Spleen (tissue), 7 donors: Measurements from ENCODE around the gene SERINC4.

ENCODE experiments used
- POLR2A ChIP-seq, 3 donors: fragments of 450-650 bp; IDR thresholded peaks; one replicate each; pipeline ENCODE4 v1.5.1; 2017; ENCODE audit warnings: antibody characterized with exemption in 3 of 3, mild to moderate bottlenecking in 1 of 3
- POLR2AphosphoS5 ChIP-seq, 3 donors: sonication (generic); formaldehyde crosslinking; IDR thresholded peaks; one replicate each; pipeline ENCODE4 v1.5.1; 2017; ENCODE audit warnings: antibody characterized with exemption in 3 of 3
- TF ChIP-seq, protein P1 (sequence below), 11 experiments: fragments of 200-600 bp in 7 of 11; fragments of 450-650 bp in 4 of 11; sonication (generic) in 4 of 11; IDR thresholded peaks in 8 of 11; conservative IDR thresholded peaks in 3 of 11; 1 replicate in 7 of 11; 2 replicates in 4 of 11; pipeline versions ENCODE4 v1.4.0 to v1.8.0; 2016 to 2021; ENCODE audit warnings: antibody characterized with exemption in 11 of 11, inconsistent platforms in 4 of 11, mild to moderate bottlenecking in 1 of 11
- donor health status: DM: no; HTN: no; CAD: no; lungs with moderate emphysema.
- donor health status: DM: no; HTN: no; CAD: no.
- donor health status: DM: no; HTN: no; CAD: no.

- TF ChIP-seq POLR2A (IDR thresholded peaks at IDR 0.05), result no peak
- TF ChIP-seq, protein P1, sequence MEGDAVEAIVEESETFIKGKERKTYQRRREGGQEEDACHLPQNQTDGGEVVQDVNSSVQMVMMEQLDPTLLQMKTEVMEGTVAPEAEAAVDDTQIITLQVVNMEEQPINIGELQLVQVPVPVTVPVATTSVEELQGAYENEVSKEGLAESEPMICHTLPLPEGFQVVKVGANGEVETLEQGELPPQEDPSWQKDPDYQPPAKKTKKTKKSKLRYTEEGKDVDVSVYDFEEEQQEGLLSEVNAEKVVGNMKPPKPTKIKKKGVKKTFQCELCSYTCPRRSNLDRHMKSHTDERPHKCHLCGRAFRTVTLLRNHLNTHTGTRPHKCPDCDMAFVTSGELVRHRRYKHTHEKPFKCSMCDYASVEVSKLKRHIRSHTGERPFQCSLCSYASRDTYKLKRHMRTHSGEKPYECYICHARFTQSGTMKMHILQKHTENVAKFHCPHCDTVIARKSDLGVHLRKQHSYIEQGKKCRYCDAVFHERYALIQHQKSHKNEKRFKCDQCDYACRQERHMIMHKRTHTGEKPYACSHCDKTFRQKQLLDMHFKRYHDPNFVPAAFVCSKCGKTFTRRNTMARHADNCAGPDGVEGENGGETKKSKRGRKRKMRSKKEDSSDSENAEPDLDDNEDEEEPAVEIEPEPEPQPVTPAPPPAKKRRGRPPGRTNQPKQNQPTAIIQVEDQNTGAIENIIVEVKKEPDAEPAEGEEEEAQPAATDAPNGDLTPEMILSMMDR (IDR thresholded peaks at IDR 0.05 in 8 of 11, conservative IDR thresholded peaks at IDR 0.05 in 3 of 11), result no peak
- TF ChIP-seq POLR2AphosphoS5 (IDR thresholded peaks at IDR 0.05), result peak in 1 of 3 donors; percentile 62
These were observed 28.2 kb downstream of the SERINC4 start for GRCh38 chr15:43771816-43772215.
